Loucy (cell line): Measurements from ENCODE around the gene RPN1.

Experiments
- EZH2phosphoT487 ChIP-seq: fragments of 200-600 bp; IDR thresholded peaks from 2 replicates; pipeline ENCODE4 v1.6.1; 2018; ENCODE audit warnings: antibody characterized with exemption, mild to moderate bottlenecking, moderate library complexity, borderline replicate concordance
- TF ChIP-seq, protein P1 (sequence below): fragments of 200-600 bp; sonication (generic); conservative IDR thresholded peaks from 2 replicates; pipeline ENCODE4 v1.5.1; 2014; ENCODE audit warnings: mild to moderate bottlenecking, antibody characterized with exemption, low read length

DNA sequence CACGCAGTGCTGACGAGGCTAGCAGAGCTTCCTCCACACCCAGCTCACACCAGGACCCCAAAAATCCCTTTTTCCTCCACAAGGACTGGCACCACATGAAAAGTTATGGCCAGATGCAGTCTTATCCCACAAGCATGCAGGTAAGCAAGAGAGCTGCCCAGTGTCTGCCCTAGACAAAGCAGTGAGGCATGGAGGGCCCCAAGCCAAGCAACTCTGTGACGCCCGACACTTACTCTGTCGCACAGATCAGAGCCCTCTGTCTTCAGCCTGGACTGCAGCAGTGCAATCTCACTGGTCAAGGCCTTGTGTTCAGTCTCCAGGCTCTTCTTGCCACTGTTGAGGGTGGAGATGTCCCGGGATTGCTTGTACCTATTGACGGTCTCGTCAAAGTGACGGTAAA, 28.7 kb downstream of the RPN1 start:
- TF ChIP-seq, protein P1, sequence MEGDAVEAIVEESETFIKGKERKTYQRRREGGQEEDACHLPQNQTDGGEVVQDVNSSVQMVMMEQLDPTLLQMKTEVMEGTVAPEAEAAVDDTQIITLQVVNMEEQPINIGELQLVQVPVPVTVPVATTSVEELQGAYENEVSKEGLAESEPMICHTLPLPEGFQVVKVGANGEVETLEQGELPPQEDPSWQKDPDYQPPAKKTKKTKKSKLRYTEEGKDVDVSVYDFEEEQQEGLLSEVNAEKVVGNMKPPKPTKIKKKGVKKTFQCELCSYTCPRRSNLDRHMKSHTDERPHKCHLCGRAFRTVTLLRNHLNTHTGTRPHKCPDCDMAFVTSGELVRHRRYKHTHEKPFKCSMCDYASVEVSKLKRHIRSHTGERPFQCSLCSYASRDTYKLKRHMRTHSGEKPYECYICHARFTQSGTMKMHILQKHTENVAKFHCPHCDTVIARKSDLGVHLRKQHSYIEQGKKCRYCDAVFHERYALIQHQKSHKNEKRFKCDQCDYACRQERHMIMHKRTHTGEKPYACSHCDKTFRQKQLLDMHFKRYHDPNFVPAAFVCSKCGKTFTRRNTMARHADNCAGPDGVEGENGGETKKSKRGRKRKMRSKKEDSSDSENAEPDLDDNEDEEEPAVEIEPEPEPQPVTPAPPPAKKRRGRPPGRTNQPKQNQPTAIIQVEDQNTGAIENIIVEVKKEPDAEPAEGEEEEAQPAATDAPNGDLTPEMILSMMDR: no peak
- TF ChIP-seq EZH2phosphoT487: no peak
